Activated T-helper 2 cell treated with anti-CD3 and anti-CD28 coated beads, Interferon-gamma antibody, Interleukin-2, Interleukin-4, amounts not matched to agents 10 μg/mL and 5 μg/mL and 100 μg/mL, durations not matched to agents 14 hours and 24 hours and 36 hours (primary cell): ENCODE results near the gene TLX1. TPM values are rescaled to one million over a fixed set of nuclear protein-coding genes. Genes with fewer than 3 reads are reported as not detected.

Experiments
- DNase-seq: peaks from one replicate; pipeline ENCODE4 v3.0.0; 2021; ENCODE audit warnings: low spot score
- H3K27ac Mint-ChIP-seq: one replicate; pipeline ENCODE4 v1.8.0; 2021; ENCODE audit warnings: mixed read lengths
- H3K27me3 Mint-ChIP-seq: one replicate; pipeline ENCODE4 v1.8.0; 2021; ENCODE audit warnings: low read depth, mixed read lengths
- H3K36me3 Mint-ChIP-seq: one replicate; pipeline ENCODE4 v1.8.0; 2021; ENCODE audit warnings: low read depth, mixed read lengths
- H3K4me1 Mint-ChIP-seq: one replicate; pipeline ENCODE4 v1.8.0; 2021; ENCODE audit warnings: low read depth, mixed read lengths
- H3K4me3 Mint-ChIP-seq: one replicate; pipeline ENCODE4 v1.8.0; 2021; ENCODE audit warnings: low read depth, mild to moderate bottlenecking, moderate library complexity, mixed read lengths
- H3K9me3 Mint-ChIP-seq: one replicate; pipeline ENCODE4 v1.8.0; 2021; ENCODE audit warnings: mixed read lengths
- intact Hi-C: fragments of 100-400 bp; cut with micrococcal nuclease; formaldehyde crosslinking; loops from one replicate; pipeline ENCODE4 v1.15.1; 2023
- total RNA-seq: library from RNA; stranded (reverse); gene quantifications from 2 replicates; pipeline ENCODE4 v1.2.3, GENCODE V29; 2022

Gene TLX1
- total RNA-seq, 1 donor from 2014 or later: not detected

- H3K4me1 Mint-ChIP-seq: no peaks in the 10 kb centered on the region
- peaks cover 46% of the 10 kb centered on the region for H3K27me3 Mint-ChIP-seq
- no peak overlapping the region for H3K27ac Mint-ChIP-seq
These were observed 24.8 kb downstream of the TLX1 start for GRCh38 chr10:101155896-101156295.

DNA sequence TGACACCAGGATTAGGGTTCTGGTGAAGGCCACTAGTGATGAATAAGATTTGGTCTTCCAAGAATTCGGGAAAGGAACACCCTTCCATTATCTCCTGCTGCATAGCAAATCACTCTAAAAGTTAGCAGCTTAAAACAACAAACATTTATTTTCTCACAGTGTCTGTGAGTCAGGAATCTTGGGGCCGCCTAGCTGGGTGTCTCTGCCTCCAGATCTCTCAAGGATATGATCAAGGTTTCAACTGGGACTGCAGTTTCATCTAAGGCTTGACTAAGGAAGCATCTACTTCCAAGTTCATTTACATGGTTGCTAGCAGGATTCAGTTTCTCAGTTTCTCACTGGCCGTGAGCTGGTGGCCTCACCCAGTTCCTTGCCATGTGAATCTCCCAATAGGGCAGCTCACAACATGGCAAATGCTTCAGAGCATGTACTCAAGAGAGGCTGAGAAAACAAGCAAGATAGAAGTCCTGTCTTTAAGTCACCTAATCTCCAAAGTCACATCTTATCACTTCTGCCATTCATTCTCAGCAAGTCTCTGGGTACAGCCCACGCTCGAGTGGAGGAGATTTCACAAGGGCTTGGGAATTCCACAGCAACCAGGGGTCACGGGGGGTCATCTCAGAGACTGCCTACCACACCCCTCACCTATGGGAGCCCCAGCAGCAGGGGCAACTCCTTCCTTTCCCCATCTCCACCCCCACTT, 26.8 kb downstream of the TLX1 start:
- H3K36me3 Mint-ChIP-seq: no peaks in the 10 kb centered on the region
- peaks cover 49% of the 10 kb centered on the region for H3K27me3 Mint-ChIP-seq
- intact Hi-C loops: no loop called here
- H3K4me1 Mint-ChIP-seq: peaks cover 1% of the 10 kb centered on the region
- DNase-seq: no peak
- H3K9me3 Mint-ChIP-seq: no peaks in the 10 kb centered on the region
- H3K27ac Mint-ChIP-seq: no peak overlapping the region
- no peak overlapping the region for H3K4me3 Mint-ChIP-seq

More at GRCh38 chr10:101155896-101156295, 24.8 kb downstream of the TLX1 start:
- DNase-seq: no peak
- H3K36me3 Mint-ChIP-seq: no peaks in the 10 kb centered on the region
- no peaks in the 10 kb centered on the region for H3K9me3 Mint-ChIP-seq
- intact Hi-C loops: no loop called here
- no peak overlapping the region for H3K4me3 Mint-ChIP-seq

DNA sequence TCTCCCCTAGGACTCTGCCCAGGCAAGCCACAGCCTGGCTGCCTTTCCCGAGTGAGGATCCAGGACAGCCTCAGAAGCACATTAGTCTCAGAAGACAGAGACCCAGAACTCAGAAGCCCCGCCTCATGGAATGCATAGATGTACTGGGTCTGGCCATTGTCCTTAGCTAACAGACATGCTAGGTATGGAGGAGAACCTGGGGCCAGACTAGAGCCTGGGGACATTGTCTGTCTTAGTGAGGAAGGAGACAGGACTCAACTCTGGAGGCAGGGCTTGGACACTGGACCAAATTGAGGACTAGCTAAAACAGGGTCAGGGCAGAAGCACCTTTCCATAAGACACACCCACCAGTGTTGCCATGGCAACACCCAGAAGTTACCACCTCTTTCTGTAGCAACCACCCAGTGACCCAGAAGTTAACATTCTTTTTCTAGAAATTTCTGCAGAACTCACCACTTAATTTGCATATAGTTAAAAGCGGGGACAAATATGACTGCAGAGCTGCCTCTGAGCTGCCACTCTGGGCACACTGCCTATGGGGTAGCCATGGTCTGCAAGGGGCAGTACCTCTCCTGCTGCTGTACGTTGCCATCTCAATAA, 27.5 kb downstream of the TLX1 start:
- Mint-ChIP-seq H3K36me3 (no peaks in the 10 kb centered on the region), H3K27ac (no peak overlapping the region), H3K27me3 (peaks cover 51% of the 10 kb centered on the region), H3K4me1 (peaks cover 1% of the 10 kb centered on the region), H3K9me3 (no peaks in the 10 kb centered on the region), H3K4me3 (no peak overlapping the region)
- no peak for DNase-seq
- intact Hi-C loops: no loop called here

- peaks cover 51% of the 10 kb centered on the region for H3K27me3 Mint-ChIP-seq
- DNase-seq: peak; percentile 50
These were observed 30.6 kb downstream of the TLX1 start for GRCh38 chr10:101161494-101162299.

DNA sequence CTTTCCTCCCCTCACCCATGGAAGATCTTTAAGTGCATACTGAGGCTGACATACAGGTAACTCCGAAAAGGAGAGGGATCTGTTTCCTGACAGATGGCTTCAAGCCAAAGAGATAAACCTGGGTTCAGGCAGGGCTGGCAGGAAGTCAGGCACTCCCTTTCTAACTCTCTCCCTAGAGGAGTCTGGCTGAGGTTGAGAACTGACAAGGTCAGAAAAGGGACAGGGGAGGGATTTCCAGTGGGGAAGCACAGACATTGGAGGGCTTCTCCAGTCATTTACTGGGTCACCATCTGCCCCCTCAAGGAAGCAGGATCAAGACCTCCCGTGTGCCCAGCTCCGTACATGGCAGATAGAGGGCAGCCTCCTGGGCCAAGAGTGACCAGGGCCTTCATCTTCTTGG, 31.6 kb downstream of the TLX1 start:
- no peak for DNase-seq
- Mint-ChIP-seq H3K4me1 (peaks cover 1% of the 10 kb centered on the region), H3K27ac (no peak overlapping the region), H3K27me3 (peaks cover 52% of the 10 kb centered on the region), H3K36me3 (no peaks in the 10 kb centered on the region), H3K9me3 (no peaks in the 10 kb centered on the region), H3K4me3 (no peak overlapping the region)
- intact Hi-C loops: no loop called here

More at GRCh38 chr10:101161494-101162299, 30.6 kb downstream of the TLX1 start:
- intact Hi-C loops: no loop called here
- Mint-ChIP-seq H3K9me3 (no peaks in the 10 kb centered on the region), H3K27ac (no peak overlapping the region), H3K4me1 (peaks cover 1% of the 10 kb centered on the region), H3K36me3 (no peaks in the 10 kb centered on the region), H3K4me3 (no peak overlapping the region)

GRCh38 chr10:101164020-101164419, 32.9 kb downstream of the TLX1 start:
- no peaks in the 10 kb centered on the region for H3K36me3 Mint-ChIP-seq
- no peak overlapping the region for H3K27ac Mint-ChIP-seq
- H3K4me1 Mint-ChIP-seq: peaks cover 1% of the 10 kb centered on the region
- H3K9me3 Mint-ChIP-seq: no peaks in the 10 kb centered on the region
- no peak overlapping the region for H3K4me3 Mint-ChIP-seq
- peaks cover 57% of the 10 kb centered on the region for H3K27me3 Mint-ChIP-seq
- intact Hi-C loops: no loop called here
- DNase-seq: no peak

DNA sequence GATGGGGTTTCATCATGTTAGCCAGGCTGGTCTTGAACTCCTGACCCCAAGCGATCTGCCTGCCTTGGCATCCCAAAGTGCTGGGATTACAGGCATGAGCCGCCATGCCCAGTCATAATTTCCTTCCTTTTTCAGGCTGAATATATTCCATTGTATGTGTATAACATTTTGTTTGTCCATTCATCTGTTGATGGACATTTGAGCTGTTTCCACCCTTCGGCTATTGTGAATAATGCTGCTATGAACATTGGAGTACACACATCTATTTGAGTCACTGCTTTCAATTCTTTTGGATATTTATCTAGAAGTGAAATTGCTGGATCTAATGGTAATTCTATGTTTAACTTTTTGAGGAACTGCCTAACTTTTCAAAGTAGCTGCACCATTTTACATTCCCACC, 34.6 kb downstream of the TLX1 start:
- no peaks in the 10 kb centered on the region for H3K9me3 Mint-ChIP-seq
- intact Hi-C loops: no loop called here
- H3K4me3 Mint-ChIP-seq: no peak overlapping the region
- no peaks in the 10 kb centered on the region for H3K36me3 Mint-ChIP-seq
- H3K27me3 Mint-ChIP-seq: peaks cover 53% of the 10 kb centered on the region
- no peak overlapping the region for H3K27ac Mint-ChIP-seq
- DNase-seq: no peak
- H3K4me1 Mint-ChIP-seq: peaks cover 1% of the 10 kb centered on the region

GRCh38 chr10:101166430-101166829, 35.3 kb downstream of the TLX1 start:
- Mint-ChIP-seq H3K27me3 (peaks cover 51% of the 10 kb centered on the region), H3K4me1 (peaks cover under 1% of the 10 kb centered on the region), H3K9me3 (no peaks in the 10 kb centered on the region), H3K4me3 (no peak overlapping the region), H3K27ac (no peak overlapping the region), H3K36me3 (no peaks in the 10 kb centered on the region)
- intact Hi-C loops: no loop called here
- no peak for DNase-seq

- Mint-ChIP-seq H3K9me3 (peaks cover 11% of the 10 kb centered on the region), H3K27me3 (peaks cover 24% of the 10 kb centered on the region), H3K36me3 (peaks cover 3% of the 10 kb centered on the region), H3K27ac (no peak overlapping the region), H3K4me3 (no peak overlapping the region), H3K4me1 (no peaks in the 10 kb centered on the region)
- no peak for DNase-seq
- intact Hi-C loops: no loop called here
These were observed 41.6 kb downstream of the TLX1 start for GRCh38 chr10:101172741-101173140.

GRCh38 chr10:101174319-101174718, 43.2 kb downstream of the TLX1 start:
- no peaks in the 10 kb centered on the region for H3K4me1 Mint-ChIP-seq
- H3K27me3 Mint-ChIP-seq: peaks cover 16% of the 10 kb centered on the region

GRCh38 chr10:101176577-101176976, 45.5 kb downstream of the TLX1 start:
- H3K36me3 Mint-ChIP-seq: peaks cover 3% of the 10 kb centered on the region
- H3K27ac Mint-ChIP-seq: no peak overlapping the region
- H3K27me3 Mint-ChIP-seq: peaks cover 20% of the 10 kb centered on the region

More at GRCh38 chr10:101174319-101174718, 43.2 kb downstream of the TLX1 start:
- Mint-ChIP-seq H3K4me3 (no peak overlapping the region), H3K27ac (no peak overlapping the region), H3K9me3 (peaks cover 11% of the 10 kb centered on the region), H3K36me3 (peaks cover 3% of the 10 kb centered on the region)
- no peak for DNase-seq
- intact Hi-C loops: no loop called here

GRCh38 chr10:101182936-101183335, 51.8 kb downstream of the TLX1 start:
- DNase-seq: no peak
- H3K4me1 Mint-ChIP-seq: no peaks in the 10 kb centered on the region
- intact Hi-C loops: no loop called here
- H3K36me3 Mint-ChIP-seq: no peaks in the 10 kb centered on the region
- no peak overlapping the region for H3K27ac Mint-ChIP-seq
- no peak overlapping the region for H3K4me3 Mint-ChIP-seq
- H3K9me3 Mint-ChIP-seq: no peaks in the 10 kb centered on the region
- peaks cover 10% of the 10 kb centered on the region for H3K27me3 Mint-ChIP-seq

More at GRCh38 chr10:101176577-101176976, 45.5 kb downstream of the TLX1 start:
- no peak overlapping the region for H3K4me3 Mint-ChIP-seq
- H3K9me3 Mint-ChIP-seq: peaks cover 11% of the 10 kb centered on the region
- no peak for DNase-seq
- no peaks in the 10 kb centered on the region for H3K4me1 Mint-ChIP-seq
- intact Hi-C loops: no loop called here
